GM21526 (cell line): Measurements from ENCODE around the gene FRMD6.

ENCODE experiments used
- ATAC-seq: cut with Tn5 transposase; IDR thresholded peaks from one replicate; pipeline ENCODE4 v1.9.1; 2021; ENCODE audit warnings: moderate library complexity; ENCODE audit not compliant: unreplicated experiment, low FRiP score

The FRMD6 gene

GRCh38 chr14:51661504-51661903 lies 9.8 kb downstream of the FRMD6 start:
- ATAC-seq = no peak

GRCh38 chr14:51663783-51664326 lies 12.1 kb downstream of the FRMD6 start:
- no peak for ATAC-seq

GRCh38 chr14:51666070-51666469 lies 14.4 kb downstream of the FRMD6 start:
- no peak for ATAC-seq

GRCh38 chr14:51666826-51667225 lies 15.1 kb downstream of the FRMD6 start:
- no peak for ATAC-seq

- ATAC-seq = no peak
These were observed 17.2 kb downstream of the FRMD6 start for GRCh38 chr14:51668870-51669269.

GRCh38 chr14:51674294-51675002 lies 22.7 kb downstream of the FRMD6 start:
- ATAC-seq = no peak

- no peak for ATAC-seq
These were observed 24.8 kb downstream of the FRMD6 start for GRCh38 chr14:51676549-51676948.

GRCh38 chr14:51677266-51677665 lies 25.6 kb downstream of the FRMD6 start:
- no peak for ATAC-seq

- no peak for ATAC-seq
These were observed 26.0 kb downstream of the FRMD6 start for GRCh38 chr14:51677738-51678137.

- no peak for ATAC-seq
These were observed 28.3 kb downstream of the FRMD6 start for GRCh38 chr14:51680031-51680430.

GRCh38 chr14:51681411-51681810 lies 29.7 kb downstream of the FRMD6 start:
- no peak for ATAC-seq

- no peak for ATAC-seq
These were observed 30.7 kb downstream of the FRMD6 start for GRCh38 chr14:51682411-51682810.

GRCh38 chr14:51684760-51685159 lies 33.0 kb downstream of the FRMD6 start:
- ATAC-seq = no peak

- ATAC-seq = no peak
These were observed 39.5 kb downstream of the FRMD6 start for GRCh38 chr14:51691176-51691575.

- no peak for ATAC-seq
These were observed 40.9 kb downstream of the FRMD6 start for GRCh38 chr14:51692646-51693045.

GRCh38 chr14:51697848-51698247 lies 46.1 kb downstream of the FRMD6 start:
- no peak for ATAC-seq

GRCh38 chr14:51701951-51702350 lies 50.2 kb downstream of the FRMD6 start:
- ATAC-seq = no peak

- no peak for ATAC-seq
These were observed 52.1 kb downstream of the FRMD6 start for GRCh38 chr14:51703787-51704186.

GRCh38 chr14:51704545-51704944 lies 52.8 kb downstream of the FRMD6 start:
- no peak for ATAC-seq

GRCh38 chr14:51707327-51707726 lies 55.6 kb downstream of the FRMD6 start:
- no peak for ATAC-seq

GRCh38 chr14:51711505-51711904 lies 59.8 kb downstream of the FRMD6 start:
- no peak for ATAC-seq

- no peak for ATAC-seq
These were observed 63.5 kb downstream of the FRMD6 start for GRCh38 chr14:51715250-51715649.
